GM21381 (cell line): ENCODE results near the gene ITGB1.

Experiments
- ATAC-seq: cut with Tn5 transposase; IDR thresholded peaks from one replicate; pipeline ENCODE4 v1.9.1; 2021; ENCODE audit warnings: mild to moderate bottlenecking, moderate library complexity; ENCODE audit not compliant: unreplicated experiment

The ITGB1 gene

DNA sequence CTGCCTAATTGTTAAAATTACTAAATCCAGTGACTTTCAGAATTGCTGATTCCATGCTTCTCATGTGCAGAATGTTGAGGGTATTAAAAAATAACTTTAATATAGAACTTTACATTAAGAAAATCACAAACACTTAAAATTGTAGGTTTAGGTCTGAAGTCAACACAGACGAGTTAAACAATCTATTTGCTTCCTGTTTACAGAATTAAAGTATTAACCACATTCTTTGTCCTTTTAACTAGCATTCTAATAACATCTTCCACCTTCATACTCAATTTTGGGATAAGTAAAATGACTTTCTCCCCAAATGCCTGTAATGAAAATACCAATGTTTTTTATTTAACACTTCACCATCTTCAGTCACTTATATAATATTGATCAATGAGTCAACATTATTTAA is 2.2 kb downstream of the ITGB1 start:
- ATAC-seq: no peak

DNA sequence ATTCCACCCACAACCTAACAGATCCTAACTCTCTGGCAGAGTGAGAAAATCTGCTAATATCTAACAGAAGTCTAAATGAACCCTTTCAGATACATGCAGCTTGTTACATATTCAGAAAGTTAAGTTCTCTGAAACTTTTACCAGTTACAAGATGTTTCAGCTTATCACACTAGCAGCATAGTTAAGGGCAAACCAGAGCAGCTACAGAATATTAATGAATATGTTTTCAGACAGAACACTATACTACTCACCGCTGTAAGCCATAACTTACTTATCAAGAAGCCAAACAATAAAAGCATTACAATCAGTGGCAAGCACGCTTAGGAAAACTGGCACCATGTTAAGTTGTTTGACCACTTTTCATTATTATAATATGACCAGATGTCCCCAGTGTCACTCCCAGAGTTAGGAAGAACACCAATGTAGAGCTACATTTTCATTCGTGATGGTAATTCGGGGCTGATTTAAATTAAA is 2.7 kb downstream of the ITGB1 start:
- ATAC-seq: no peak

DNA sequence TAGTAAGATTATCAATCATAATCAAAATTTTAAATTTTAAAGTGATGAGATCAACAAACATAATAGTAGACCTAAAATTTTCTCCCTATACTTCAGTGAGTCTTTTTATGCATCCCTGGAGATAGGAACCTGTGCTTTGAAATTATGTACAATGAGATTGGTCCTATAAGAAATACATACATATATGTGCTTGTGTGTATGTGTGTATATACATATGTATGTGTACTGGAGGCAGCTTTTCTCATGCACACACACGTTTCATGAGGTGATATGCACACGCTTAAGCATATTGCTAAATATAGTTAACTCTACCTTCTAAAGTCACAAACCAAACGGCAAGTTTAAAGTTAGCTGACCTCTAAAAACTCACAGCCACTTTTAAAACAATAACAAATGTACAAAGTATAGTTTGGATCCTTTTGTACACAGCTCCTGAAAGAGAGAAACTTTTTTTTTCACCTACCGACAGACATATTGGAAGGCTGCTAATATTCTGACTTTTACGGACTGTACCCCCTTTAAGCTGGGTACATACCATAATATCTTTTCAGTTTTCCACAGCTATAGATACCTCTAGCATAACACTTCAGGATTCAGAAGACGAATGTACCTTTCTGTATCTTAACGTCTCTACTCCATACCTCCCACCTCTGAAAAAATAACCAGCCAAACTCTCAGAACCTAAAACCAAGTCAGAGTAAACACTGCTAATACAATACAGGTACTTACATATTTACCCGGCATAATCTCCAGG is 3.3 kb downstream of the ITGB1 start:
- ATAC-seq: no peak

DNA sequence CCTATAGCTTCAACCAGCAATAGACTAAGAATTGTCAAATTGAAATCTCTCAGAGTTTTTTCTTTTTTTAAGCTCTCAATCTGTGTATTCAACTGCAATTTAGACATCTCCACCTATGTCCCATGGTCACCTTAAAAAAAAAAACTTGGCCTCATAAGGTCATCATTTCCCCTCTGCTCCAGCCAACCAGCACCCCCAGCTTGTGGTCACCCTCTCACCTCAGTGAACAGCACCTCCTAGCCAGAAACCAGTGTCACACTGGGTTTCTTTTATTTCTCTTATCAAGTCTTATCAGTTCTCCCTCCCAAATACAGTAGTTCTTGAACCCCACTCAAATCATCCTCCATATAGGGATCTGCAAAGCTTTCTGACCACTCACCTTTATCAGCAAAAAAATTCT is 4.0 kb downstream of the ITGB1 start:
- no peak for ATAC-seq

DNA sequence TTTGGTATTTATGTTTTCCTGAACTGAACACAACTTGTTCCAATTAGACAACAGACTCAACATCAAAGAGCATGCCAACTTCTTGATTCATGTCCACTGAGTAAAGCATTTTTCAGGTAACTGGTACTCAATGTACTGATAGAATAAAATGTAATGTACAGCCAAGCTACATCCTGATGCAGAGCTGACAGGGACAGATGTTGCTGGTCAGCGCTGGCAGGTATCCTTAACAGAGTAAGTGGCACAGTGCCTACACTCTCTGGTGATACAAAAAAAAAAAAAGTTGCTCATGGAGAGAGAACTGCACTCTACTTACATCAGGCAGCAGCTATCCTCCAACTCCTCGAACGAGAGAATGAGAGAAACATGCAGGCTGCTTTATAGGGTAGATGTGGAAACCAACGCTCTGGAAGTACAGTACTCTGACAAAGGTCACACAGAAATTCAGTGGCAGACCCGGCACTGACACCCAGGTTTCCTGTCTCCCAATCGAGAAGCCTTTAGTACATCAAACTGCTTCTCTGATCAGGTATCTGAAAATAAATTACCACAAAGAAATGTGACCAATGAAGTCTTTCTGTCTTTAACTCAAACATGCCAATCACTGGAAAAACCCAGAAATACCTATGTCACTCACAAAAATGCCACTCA is 4.6 kb downstream of the ITGB1 start:
- ATAC-seq: no peak

DNA sequence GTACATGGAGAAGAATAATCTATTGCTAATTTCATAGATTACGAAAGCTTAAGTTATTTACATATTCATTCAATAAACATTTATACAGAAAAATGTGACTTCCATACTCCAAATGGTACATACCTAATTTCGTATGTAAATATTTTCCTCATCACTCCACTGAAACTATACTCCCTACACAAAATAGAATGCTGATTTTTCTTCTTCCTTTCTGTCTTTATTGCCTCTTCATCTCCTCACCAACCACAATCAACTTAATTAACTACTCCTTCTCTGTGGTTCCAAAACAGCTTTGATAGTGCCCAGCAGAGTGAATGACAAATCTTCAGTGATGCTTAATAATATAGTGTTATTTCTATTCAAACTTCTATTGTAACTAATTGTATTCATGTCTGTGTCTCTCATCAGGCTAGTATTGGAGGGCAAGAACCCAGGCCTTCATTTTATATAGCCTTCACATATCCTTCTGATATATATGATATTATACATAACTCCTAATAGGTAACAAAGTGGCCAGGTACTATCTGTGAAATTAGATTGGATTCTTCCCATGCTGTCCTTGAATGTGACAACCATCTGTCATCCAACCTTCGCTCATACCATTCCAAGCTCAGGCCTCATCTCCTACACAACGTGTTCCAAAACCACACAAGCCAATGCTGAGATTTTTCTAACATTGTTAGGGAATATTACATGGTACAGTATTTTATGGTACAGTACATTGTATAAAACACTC is 5.3 kb downstream of the ITGB1 start:
- no peak for ATAC-seq

DNA sequence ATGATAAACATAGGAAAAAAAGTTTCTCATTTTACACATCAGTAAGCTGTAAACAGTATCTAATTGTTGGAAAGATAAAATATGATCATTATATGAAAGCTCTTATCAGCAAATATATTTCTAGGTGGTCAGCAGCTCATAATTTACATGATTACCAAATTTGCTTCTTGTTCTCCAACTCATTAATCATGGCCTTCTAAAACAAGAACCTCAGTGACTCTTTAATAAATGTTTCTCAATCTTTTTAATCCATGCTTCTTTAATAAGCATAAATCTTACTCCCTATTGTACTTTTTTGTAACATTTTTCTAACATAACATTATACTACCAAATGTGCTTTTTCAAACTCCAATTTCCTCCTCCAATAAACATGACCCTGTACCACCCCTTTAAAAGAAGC is 5.9 kb downstream of the ITGB1 start:
- ATAC-seq: no peak

DNA sequence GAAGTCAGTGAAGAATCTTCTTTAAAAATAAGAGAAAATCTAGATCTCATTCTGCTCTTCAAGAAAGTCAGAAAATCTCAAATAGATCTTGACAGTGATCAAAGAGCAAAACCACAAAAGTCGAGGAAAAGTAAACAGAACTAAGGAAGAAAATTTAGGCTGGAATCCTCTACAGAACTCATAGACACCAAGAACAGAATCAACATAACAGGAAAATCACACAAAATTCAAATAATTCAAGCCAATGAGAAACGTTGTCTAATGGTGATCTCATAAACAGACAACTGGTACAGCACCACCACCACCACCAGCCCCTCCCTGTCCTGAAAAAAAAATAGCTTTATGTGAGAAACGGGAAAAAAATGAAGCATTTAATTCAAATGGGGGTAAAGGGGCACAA is 6.9 kb downstream of the ITGB1 start:
- ATAC-seq: no peak

DNA sequence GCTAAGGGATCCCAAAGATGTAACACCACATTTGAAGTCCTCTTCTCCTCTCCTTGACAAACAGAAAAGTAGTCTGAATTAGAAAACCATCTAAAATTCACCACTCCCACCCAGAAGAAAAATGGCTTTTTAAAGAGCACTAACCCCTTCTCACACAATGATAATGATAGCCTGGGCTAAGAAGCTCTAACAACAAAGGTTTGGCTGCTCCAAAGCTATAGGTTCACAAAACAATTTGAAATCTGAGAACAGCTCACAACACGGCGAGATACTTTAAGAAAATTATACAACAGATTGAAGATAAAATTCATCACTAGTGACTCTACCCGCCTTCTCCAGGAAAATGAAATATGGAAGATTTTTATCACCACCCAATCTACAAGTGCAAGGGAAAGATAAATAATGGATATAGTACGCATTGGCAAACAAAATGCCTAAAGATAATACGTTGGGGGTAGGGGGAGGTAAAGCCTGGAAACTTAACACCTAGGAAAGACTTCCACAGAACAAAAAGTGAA is 7.4 kb downstream of the ITGB1 start:
- ATAC-seq: no peak

DNA sequence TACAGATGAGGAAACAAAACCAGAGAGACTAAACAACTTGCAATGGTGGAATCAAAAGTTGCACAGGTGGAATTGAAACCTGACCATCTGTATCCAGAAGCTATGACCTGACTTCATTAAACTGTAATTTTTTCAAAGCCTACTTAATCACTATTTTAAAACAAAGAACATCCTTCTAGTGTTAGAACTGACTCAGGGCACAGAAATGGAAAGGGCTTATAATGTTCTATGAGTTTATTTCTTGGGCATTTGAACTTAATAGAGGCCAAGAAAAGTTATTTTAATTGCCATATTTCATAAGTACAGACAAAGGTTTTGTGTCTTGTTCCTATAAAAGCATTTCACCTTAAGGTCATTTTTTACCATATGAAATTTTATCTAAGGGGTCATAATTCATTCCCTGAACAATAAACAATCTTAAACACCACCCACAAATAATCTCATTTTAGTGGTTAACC is 8.8 kb downstream of the ITGB1 start:
- ATAC-seq: no peak

DNA sequence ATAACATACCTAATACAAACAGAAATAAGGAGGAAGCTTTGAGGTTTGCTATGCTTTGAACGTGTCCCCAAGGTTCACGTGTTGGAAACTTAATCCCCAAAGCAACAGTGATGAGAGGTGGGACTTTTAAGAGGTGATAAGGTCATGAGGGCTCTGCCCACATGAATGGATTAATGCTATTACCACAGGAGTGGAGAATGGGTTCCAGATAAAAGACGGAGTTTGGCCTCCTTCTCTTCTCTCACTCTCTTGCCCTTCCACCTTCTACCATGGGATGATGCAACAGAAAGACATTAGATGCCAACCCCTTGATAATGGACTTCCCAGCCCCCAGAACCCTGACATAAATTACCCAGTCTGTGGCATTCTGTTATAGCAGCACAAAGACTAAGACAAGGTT is 9.6 kb downstream of the ITGB1 start:
- ATAC-seq: no peak

DNA sequence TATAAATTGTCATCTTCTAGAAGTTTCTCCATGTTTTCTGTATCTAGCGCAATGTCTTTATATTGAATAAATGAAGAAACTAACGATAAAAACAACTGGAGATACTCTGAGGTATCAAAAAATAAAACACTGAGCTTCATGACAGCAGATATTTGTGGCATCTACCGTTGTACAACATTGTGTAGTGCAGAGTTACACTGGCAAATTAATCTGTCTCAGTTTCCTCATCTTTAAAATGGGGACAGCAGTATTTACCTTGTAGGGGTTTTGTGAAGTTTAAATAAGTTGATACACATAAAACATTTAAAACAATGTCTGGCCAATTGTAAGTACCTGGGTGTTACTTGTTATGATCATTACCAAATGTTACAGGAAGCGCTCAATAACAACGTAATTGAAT is 10.4 kb downstream of the ITGB1 start:
- no peak for ATAC-seq

DNA sequence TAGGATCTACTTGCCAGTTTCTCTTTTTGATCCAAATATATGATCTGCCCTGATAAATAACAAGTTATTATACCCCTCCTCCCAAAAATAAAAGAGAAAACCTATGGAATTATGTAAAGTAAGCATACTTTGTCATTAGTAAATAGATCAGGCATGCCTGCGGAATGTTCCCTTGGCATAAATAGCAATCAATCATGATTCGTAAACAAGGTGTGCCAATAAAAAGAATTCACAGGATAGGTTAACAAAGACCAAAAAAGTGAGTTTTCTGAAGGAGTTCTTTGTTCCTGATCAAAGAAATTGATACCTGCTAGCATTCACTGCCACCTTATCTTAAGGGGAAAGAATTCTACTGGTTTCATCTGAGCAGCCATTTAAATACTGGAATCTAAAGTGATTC is 11.9 kb downstream of the ITGB1 start:
- no peak for ATAC-seq

DNA sequence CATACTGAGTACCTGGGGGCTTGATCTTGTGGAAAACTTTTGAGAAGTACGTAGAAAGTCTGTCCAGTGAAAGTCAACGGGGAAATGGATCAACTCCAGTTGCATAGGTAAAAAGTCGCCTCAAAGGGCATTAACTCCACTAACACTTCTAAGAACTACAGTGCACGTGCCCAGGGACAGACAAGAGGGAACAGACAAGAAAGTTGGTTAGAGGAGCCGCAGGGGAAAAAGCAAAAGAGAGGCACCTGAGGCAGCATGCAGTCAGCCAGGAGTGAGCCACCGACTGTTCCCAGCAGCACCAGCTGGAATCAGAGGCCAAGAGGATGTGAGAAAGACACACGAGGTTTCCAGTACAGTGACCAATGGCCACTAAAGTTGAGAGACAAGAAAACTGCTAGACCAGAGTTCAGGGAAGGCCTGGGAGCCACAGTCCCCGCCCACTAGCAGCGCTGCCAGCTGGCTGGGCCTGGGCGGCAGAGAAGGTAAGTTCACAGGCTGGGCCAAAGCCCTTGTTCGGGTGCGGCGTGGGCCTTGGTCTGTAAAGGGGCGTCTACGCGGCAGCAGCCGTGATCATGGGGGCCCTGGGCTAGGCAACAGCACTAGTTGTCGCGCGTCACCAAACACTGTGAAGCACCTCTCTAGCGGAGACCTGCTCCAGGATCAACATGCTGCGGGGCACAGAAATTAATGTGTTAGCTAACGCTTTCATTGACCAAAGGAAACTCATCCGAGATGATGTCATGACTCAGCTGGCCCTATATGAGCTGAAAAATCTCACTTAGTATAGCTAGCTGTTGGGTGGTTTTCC is 14.0 kb downstream of the ITGB1 start:
- peak; percentile 5 for ATAC-seq

DNA sequence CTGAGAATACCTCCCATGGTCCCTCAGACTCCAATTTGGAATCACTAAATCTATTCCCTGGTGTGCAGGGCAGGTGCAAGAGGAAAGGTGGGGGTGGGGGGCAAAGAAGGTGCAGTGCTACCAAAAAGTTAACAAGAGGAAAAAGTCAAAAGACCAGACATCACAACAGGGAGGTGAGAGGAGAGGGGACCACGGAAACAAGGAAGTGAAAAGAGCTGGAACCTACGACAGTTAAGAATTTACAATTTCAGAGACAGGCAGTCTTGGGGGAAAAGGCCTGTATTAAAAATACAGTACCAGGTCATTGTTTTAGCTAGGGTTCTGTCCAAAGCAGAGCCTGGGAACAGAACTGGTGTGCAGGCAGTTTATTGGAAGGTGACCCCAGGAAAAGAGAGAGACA is 14.6 kb downstream of the ITGB1 start:
- peak; percentile 57 for ATAC-seq

DNA sequence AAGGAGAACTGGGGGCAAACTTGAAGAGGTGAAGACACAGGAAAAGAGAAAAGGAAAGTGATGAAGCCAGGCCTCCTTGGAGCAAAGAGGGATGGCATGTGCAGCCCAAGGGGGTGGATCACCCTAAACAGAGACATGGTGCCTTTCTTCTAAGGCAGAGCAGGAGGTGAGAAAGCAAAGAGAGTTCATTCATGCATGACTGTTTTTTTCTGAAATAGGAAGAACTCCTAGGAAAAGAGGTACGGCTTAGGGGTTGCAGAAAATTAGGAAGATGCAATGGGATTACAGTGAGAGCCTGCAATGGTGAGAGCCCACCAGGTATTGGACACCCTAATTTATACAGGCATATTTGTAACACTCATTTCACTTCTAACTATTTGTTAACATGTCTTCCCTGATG is 15.9 kb downstream of the ITGB1 start:
- ATAC-seq: no peak

DNA sequence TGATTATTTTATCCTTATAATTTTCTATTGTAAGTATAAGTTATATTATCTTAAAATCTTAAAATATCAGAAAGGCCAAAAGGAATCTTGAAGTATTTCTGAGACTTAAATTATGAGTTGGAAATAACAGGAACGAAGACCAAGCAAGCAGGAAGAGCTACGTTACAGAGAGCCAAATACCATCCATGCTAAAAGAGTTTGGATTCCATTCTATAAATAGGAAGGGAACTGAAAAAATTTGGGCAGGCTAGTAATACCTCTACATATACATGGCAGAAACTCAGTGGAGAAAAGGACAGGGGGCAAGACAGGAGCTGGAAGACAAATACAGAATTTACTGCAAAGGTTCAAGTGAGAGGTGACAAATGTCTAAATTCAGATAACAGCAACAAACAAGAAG is 16.7 kb downstream of the ITGB1 start:
- no peak for ATAC-seq

DNA sequence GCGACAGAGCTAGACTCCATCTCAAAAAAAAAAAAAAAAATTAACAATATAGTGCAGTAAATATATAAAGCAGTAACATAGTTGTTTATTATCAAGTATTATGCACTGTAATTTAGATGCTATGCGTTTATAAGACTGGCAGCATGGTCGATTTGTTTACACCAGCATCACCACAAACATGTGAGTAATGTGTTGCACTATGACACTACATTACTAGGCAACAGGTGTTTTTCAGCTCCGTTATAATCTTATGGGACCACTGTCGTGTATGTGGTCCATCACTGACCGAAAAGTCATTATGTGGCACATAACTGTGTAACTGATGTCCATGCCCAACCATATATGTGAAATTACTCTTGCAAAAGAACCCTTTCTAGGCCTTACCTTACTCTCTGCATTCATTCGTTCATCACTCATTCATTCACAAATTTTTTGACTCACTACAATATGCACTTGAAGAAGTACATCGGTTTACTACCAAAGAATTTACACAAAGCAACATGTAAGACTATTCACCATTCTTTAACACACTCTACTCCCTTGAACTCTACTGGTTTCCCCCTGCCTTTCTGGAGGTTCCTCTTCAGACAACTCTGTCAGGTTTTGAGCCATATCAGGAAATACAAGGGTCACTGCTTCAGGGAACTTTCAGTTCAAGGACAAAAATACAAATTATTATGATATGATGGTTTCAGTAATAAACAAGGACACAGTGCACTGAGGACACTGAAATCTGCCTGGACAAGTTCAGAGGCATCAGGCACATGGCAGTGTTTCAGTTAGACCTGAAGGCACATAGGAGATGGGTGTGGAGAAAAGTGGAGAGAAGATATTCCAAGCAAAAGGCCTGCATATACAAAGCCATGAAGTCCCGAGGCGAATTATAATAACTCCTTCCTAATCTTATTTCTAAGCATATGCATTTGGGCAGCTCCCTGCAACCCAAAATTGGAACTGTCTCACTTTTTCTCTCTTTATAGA is 17.4 kb downstream of the ITGB1 start:
- ATAC-seq: no peak

DNA sequence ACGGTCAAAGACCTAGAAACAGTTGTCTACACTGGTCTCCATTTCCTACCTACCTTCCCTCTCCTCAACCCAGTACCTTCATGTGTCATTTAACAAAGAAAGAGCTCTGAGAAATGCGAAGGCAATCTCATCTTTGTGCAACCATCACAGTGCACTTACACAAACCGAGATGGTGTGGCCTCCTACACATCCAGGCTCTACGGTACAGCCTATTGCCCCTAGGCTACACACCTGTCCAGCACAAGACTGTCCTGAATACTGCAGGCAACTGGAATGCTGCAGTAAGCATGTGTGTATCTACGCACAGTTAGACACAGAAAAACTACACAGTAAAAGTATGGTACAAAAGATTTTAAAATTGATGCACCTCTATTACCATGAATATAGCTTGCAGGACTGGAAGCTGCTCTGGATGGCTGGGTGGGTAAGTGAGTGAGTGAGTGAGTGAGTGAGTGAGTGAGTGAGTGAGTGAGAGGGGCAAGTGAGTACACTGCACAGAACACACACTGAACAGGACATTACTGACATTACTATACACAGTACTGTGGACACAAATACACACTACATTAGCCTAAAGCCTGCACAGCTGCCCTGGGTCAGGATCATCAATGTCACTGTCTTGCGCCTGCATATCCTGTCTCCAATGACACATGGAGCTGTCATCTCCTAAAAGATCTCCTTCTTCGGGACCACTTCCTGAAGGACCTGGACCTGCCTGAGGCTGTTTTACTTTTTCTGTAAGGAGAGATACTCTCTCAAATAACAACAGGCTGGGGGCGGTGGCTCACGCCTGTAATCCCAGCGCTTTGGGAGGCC is 18.5 kb downstream of the ITGB1 start:
- no peak for ATAC-seq
